Kasumi-1 (cell line): Measurements from ENCODE around the gene PHC2.
"Not testable (repeated sequence)": the region's sequence is repeated elsewhere in the genome, so short reads cannot be mapped to it uniquely, and the experiment has no call there.

Experiments
- DNase-seq, 2 experiments: peaks; one replicate each; lab custom pipeline; 2025; lab: John Stamatoyannopoulos, UW

Gene PHC2

GRCh38 chr1:33314416-33314815 lies 116.5 kb downstream of the PHC2 start:
- DNase-seq, result no peak

- no peak for DNase-seq
Measured at GRCh38 chr1:33312413-33312749, 118.5 kb downstream of the PHC2 start.

DNA sequence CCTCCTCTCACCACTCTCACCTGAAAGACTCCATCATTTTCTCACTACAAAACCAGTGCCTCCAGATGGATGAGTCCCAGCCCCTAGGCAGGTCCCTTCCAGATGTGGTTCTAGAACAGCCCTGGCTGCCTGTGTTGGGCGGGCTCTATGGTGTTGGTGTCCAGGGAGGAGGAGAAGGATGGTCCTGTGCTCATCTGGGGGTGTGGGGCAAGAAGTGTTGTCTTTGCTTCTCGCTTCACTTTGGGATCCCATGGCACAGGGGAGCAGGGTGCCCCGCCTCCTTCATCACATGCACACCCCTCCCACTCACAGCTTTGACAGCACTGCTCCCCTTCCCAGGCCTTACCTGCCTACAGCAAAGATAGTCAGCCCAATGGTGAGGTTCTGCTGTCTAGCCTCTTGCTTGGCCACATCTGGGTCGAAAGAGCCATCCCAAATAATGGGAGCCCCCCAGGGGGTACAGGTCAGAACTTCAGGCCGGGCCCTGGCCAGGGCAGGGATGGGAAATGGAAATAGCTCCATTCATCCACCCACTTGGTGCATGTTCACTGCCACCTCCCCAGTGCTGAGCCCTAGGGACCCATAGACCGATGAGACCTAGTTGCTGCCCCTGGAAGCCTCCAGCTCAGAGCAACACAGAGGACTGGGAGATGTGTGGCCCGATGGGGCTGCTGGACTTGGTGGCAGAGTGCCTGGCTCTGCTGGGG lies 119.0 kb downstream of the PHC2 start:
- DNase-seq, result no peak

DNA sequence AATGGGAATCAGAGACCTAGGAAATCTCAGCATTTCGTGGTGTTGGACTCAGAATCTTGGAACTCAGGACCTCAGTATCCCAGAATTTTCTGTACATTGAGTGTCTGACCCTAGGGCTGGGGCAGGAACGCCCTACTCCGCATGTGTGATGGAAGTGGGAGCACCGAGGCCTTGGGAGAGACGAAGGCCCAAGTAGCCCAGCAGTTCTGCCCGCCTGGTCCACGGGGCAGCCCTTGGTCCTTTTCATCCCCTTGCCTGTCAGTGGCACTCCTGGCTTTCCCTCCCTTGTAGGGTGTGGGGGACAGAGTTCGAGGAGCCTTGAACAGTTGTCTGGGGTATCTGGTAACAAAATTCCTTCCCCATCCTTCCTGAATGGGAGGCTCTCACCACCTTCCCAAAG lies 120.2 kb downstream of the PHC2 start:
- DNase-seq, result no peak

- not testable (repeated sequence) for DNase-seq
Measured at GRCh38 chr1:33309351-33309750, 121.5 kb downstream of the PHC2 start.

- DNase-seq, result no peak
Measured at GRCh38 chr1:33307494-33307864, 123.4 kb downstream of the PHC2 start.

DNA sequence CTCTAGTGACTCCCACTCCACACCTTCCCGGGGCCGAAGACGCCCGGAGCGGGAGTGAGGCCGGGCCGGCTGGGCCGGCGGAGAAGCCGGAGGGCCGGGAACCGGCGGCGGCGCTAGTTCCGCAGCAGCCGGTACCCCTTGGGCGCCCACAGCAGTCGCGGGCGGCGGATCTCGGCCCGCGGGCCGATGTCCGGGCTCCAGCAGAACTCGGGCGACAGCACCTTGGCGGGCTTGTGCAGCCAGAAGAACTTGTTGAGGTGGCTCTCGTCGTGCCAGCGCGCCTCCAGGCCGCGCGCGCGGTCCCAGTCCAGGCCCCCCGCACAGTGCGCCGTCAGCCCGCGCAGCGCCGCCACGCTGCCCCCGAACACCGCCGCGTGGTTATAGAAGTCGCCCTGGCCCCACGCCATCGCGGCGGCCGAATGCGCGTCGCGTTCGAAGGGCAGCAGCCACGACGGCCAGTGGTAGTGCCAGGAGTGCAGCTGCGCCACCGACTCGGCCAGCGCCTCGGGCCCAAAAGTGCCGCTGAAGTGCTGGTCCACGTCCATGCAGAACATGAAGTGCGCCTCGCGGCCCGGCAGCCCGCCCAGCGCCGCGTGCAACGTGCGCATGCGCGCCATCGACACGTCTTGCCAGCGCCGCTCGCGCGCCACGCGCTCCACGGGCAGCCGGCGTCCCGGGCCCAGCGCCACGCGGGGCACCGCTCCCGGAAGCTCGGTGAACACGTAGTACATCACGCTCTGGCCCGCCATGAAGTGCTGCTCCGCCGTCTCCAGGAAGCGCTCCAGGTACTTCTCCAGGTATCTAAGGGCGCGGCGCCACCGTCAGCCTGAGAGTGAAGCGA lies 124.0 kb downstream of the PHC2 start:
- no peak for DNase-seq

GRCh38 chr1:33305816-33306652 lies 124.9 kb downstream of the PHC2 start:
- DNase-seq, result no peak

DNA sequence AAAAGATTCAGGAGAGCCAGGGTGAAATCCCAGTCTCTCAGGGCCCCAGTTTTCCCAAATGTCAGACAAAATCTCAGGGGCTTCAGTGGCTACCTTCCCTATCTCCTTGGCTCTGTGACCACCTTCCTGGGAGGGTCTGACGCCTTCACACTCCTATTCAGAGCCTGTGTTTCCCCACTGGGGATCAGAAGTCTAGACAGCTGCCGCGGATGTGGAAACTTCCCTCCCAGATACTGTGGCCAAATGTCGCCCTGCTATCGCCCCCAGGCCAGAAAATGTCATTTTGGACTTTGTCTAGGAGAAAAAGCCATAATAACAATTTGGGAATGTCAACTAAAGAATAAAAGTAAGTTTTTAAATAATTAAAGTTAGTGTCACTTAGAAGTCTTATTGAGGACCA lies 125.9 kb downstream of the PHC2 start:
- no peak for DNase-seq

GRCh38 chr1:33302325-33302724 lies 128.6 kb downstream of the PHC2 start:
- DNase-seq, result peak in 1 of 2 experiments; percentile 46

DNA sequence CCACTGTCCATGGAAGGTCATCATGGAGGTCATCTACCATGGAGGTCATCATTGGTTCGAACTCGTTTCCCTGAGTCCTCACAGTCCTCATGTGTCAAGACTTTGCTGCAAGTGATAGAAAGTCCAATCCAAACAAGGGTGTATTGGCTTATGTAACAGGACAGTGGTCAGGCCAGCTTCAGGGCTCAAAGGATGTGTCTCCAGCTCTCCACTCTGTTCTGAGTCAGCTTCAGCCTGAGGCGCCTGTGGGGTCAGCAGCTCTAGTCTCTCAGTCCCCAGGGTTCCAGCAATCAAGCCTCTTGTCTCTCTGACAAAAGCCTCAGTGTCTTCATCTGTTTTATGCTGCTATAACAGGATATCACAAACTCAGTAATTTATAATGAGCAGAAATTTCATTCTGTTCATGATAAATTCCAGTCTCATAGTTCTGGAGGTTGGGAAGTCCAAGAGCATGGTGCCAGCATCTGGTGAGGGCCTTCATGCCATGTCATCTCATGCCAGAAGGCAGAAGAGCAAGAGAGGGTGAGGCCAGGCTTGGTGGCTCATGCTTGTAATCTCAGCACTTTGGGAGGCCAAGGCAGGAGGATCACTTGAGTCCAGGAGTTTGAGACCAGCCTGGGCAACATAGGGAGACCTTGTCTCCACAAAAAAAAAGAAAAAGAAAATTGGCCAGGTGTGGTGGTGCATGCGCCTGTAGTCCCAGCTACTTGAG lies 129.5 kb downstream of the PHC2 start:
- DNase-seq, result no peak

- no peak for DNase-seq
Measured at GRCh38 chr1:33300673-33301072, 130.2 kb downstream of the PHC2 start.

- DNase-seq, result no peak
Measured at GRCh38 chr1:33299461-33300155, 131.3 kb downstream of the PHC2 start.

- peak; percentile 46 to 60 for DNase-seq
Measured at GRCh38 chr1:33298623-33299277, 132.1 kb downstream of the PHC2 start.

GRCh38 chr1:33297911-33298622 lies 132.8 kb downstream of the PHC2 start:
- DNase-seq, result no peak

DNA sequence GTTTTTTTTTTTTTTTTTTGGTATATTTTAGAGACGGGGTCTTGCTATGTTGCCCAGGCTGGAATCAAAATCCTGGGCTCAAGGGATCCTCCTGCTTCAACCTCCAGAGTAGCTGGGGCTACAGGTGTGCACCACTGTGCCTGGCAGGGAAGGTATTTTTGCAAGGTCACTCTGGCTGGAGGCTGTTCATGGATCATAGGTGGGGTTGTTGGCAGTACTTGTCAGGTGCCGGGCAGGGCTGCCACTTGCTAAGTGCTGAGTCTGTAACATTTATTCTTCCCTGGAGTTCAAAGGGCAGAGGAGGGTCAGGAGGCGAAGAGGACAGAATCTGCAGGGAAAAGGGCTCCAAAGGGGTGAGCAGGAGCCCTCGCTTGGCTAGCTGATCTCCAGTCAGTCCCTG lies 134.1 kb downstream of the PHC2 start:
- DNase-seq, result no peak

DNA sequence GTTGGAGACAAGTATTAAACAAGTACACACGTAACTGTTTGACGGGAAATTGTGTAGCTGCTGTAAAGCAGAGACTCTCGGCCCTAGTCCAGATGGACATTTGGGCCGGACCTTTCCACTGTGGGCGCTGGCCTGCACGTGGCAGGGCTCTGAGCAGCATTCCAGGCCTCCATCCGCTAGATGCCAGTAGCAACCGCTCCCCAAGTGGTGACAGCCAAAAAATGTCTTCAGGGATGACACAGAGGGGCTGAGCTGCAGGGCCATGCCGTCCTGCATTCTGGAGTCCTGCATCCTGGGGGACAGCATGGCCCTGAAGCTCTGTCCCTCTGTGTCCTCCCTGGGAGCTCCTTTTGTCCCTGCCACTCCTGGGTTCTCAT lies 134.8 kb downstream of the PHC2 start:
- no peak for DNase-seq

DNA sequence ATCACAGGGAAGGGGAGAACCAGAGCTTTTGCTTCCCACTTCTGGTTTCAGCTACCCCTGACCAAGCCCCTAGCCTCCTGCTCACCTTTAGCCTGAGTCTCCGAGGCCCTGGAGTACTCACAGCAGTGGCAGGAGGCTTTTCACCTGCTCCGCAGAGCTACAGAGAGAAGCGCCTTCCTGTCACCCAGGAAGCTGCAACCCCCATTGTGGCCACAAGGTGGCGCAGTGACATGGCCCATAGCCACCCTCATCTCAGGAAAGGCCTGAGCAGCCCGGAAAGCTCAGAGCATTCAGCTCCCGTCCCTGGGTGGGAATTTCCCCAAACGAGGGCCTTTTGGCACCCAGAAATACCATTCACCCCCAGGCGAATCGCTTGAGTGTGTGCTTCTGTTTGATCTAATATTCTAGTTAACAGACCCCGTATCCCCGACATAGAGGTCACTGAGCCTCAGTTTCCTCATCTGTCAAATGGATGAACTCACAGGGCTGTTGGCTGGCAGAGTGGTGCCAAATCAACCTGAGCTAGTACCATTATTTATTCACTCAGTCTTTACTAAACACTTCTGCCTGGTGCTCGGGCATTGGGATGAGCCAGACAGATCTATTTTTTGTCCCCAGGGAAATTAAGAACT lies 135.3 kb downstream of the PHC2 start:
- peak; percentile 61 to 77 for DNase-seq

- no peak for DNase-seq
Measured at GRCh38 chr1:33295023-33295422, 135.9 kb downstream of the PHC2 start.
